ENCODE data around the gene GAST.

Gene GAST

DNA sequence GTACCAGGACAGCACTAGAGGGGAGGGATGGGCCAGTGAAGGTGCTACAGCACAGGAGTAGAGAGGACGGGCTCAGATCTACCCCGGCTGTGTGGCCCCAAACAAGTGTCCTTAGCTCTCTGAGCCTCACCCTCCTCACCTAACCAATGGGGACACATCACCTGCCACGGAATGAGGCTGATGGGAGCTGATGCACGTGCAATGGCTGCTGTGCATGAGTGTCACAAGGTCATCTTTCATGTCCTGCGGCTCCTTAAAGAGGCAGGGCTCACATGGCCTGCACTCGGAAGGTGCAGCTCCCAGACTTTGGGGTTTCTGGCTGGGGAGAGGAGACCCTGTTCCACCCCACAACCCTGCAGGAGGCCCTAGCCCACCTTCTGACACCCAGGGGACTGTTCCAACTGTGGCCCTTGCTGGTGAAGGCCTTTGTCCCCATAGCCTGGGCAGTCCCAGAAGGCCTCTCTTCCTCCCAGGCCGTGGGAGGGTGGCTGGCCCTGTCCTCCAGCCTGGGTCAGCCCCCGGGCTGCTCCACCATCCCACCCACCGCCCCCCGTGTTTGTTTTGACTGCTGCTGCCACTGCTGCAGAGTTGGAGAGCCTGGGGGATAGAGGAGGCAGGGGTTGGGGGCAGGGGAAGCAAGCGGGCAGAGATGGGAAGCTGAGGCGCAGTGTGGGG, 11.8 kb downstream of the GAST start:
- no peak overlapping the region for H2AFZ ChIP-seq (ENCODE audit: low read length)
- no peak overlapping the region for H3K4me3 ChIP-seq (ENCODE audit: low read depth, low read length, poor library complexity, severe bottlenecking)
- no peaks in the 10 kb centered on the region for H4K20me1 ChIP-seq (ENCODE audit: insufficient read depth, low read length)
- no peaks in the 10 kb centered on the region for H3K36me3 ChIP-seq (ENCODE audit: insufficient read depth, low read length)
- no peak for TF ChIP-seq EZH2 (IDR thresholded peaks at IDR 0.05; ENCODE audit: borderline replicate concordance, low read length)
- TF ChIP-seq CTCF (IDR thresholded peaks at IDR 0.05; ENCODE audit: low read length): no peak
- no peaks in the 10 kb centered on the region for H3K79me2 ChIP-seq (ENCODE audit: insufficient read depth, low read length)
- H3K27me3 ChIP-seq (ENCODE audit: insufficient read depth, low read length): 0 out of 2 replicates have a peak, but pooled peaks cover 7% of the 10 kb centered on the region
- H3K4me2 ChIP-seq (ENCODE audit: low read length): no peak overlapping the region
- H3K9me2 ChIP-seq (ENCODE audit: low read depth, low read length): no peaks in the 10 kb centered on the region
- no peak overlapping the region for H3K9ac ChIP-seq (ENCODE audit: low read length)
- H3K9me3 ChIP-seq (ENCODE audit: low read length): no peaks in the 10 kb centered on the region
- H3F3A ChIP-seq (ENCODE audit: insufficient read depth, low read length): no peaks in the 10 kb centered on the region
- H3K4me1 ChIP-seq (ENCODE audit: insufficient read depth, low read length, severe bottlenecking): no peaks in the 10 kb centered on the region
- H3K27ac ChIP-seq (ENCODE audit: low read depth, low read length, poor library complexity, severe bottlenecking): no peak overlapping the region

GRCh38 chr17:41724476-41725050, 12.4 kb downstream of the GAST start:
- Histone ChIP-seq H3K79me2 (ENCODE audit: insufficient read depth, low read length) (no peaks in the 10 kb centered on the region), H3K9me2 (ENCODE audit: low read depth, low read length) (no peaks in the 10 kb centered on the region), H3K9me3 (ENCODE audit: low read length) (no peaks in the 10 kb centered on the region), H3K4me2 (ENCODE audit: low read length) (no peak overlapping the region), H3K27ac (ENCODE audit: low read depth, low read length, poor library complexity, severe bottlenecking) (no peak overlapping the region), H2AFZ (ENCODE audit: low read length) (no peak overlapping the region), H3K36me3 (ENCODE audit: insufficient read depth, low read length) (no peaks in the 10 kb centered on the region), H3K4me3 (ENCODE audit: low read depth, low read length, poor library complexity, severe bottlenecking) (no peak overlapping the region), H3K9ac (ENCODE audit: low read length) (no peak overlapping the region), H4K20me1 (ENCODE audit: insufficient read depth, low read length) (no peaks in the 10 kb centered on the region), H3K4me1 (ENCODE audit: insufficient read depth, low read length, severe bottlenecking) (no peaks in the 10 kb centered on the region), H3F3A (ENCODE audit: insufficient read depth, low read length) (no peaks in the 10 kb centered on the region), H3K27me3 (ENCODE audit: insufficient read depth, low read length) (0 out of 2 replicates have a peak, but pooled peaks cover 7% of the 10 kb centered on the region)
- TF ChIP-seq EZH2 (IDR thresholded peaks at IDR 0.05; ENCODE audit: borderline replicate concordance, low read length) (no peak), CTCF (IDR thresholded peaks at IDR 0.05; ENCODE audit: low read length) (no peak)

GRCh38 chr17:41725134-41725533, 13.0 kb downstream of the GAST start:
- Histone ChIP-seq H3K4me1 (ENCODE audit: insufficient read depth, low read length, severe bottlenecking) (no peaks in the 10 kb centered on the region), H3K9me3 (ENCODE audit: low read length) (no peaks in the 10 kb centered on the region), H3K9me2 (ENCODE audit: low read depth, low read length) (no peaks in the 10 kb centered on the region), H2AFZ (ENCODE audit: low read length) (no peak overlapping the region), H3K27ac (ENCODE audit: low read depth, low read length, poor library complexity, severe bottlenecking) (no peak overlapping the region), H3K9ac (ENCODE audit: low read length) (no peak overlapping the region), H3F3A (ENCODE audit: insufficient read depth, low read length) (no peaks in the 10 kb centered on the region), H3K36me3 (ENCODE audit: insufficient read depth, low read length) (no peaks in the 10 kb centered on the region), H3K27me3 (ENCODE audit: insufficient read depth, low read length) (0 out of 2 replicates have a peak, but pooled peaks cover 7% of the 10 kb centered on the region), H4K20me1 (ENCODE audit: insufficient read depth, low read length) (no peaks in the 10 kb centered on the region), H3K79me2 (ENCODE audit: insufficient read depth, low read length) (no peaks in the 10 kb centered on the region), H3K4me3 (ENCODE audit: low read depth, low read length, poor library complexity, severe bottlenecking) (no peak overlapping the region), H3K4me2 (ENCODE audit: low read length) (no peak overlapping the region)
- no peak for TF ChIP-seq EZH2 (IDR thresholded peaks at IDR 0.05; ENCODE audit: borderline replicate concordance, low read length)
- no peak for TF ChIP-seq CTCF (IDR thresholded peaks at IDR 0.05; ENCODE audit: low read length)

All from OCI-LY1 (cell line).